Cardiac fibroblast (primary cell): Measurements from ENCODE around the gene PVALEF.

Source experiments
- DNase-seq, 2 donors: peaks; one replicate each; pipeline versions ENCODE4 v3.0.0 to v3.0.0-alpha.2; 2010; ENCODE audit warnings: low read depth in 2 of 2
- H3K4me3 ChIP-seq, 2 donors: replicated peaks in 1 of 2; 1 replicate in 1 of 2; 2 replicates in 1 of 2; pipeline ENCODE4 v1.5.1; 2011; ENCODE audit warnings: low read depth in 2 of 2, low read length in 2 of 2, mild to moderate bottlenecking in 2 of 2, moderate library complexity in 1 of 2
- TF ChIP-seq, protein P1 (sequence below): IDR thresholded peaks from one replicate; pipeline ENCODE4 v1.5.1; 2011; ENCODE audit warnings: low read depth, mild to moderate bottlenecking, low read length, inconsistent platforms

The PVALEF gene

DNA sequence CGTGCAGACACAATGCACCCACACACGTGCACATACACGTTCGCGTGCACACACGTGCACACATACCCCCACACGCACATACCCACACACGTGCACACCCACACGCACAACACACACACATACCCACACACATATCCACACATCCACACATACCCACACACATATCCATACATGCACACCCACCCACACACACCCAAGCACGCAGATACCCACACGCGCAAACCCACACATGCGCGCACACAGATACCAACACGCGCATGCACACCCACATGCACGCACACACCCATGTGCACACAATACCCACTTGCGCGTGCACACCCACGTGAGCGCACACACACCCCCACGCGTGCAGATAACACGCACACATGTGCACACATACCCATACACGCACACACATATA lies 26.8 kb upstream of the PVALEF start:
- no peak overlapping the region for H3K4me3 ChIP-seq
- no peak for DNase-seq
- TF ChIP-seq, protein P1, sequence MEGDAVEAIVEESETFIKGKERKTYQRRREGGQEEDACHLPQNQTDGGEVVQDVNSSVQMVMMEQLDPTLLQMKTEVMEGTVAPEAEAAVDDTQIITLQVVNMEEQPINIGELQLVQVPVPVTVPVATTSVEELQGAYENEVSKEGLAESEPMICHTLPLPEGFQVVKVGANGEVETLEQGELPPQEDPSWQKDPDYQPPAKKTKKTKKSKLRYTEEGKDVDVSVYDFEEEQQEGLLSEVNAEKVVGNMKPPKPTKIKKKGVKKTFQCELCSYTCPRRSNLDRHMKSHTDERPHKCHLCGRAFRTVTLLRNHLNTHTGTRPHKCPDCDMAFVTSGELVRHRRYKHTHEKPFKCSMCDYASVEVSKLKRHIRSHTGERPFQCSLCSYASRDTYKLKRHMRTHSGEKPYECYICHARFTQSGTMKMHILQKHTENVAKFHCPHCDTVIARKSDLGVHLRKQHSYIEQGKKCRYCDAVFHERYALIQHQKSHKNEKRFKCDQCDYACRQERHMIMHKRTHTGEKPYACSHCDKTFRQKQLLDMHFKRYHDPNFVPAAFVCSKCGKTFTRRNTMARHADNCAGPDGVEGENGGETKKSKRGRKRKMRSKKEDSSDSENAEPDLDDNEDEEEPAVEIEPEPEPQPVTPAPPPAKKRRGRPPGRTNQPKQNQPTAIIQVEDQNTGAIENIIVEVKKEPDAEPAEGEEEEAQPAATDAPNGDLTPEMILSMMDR = no peak

DNA sequence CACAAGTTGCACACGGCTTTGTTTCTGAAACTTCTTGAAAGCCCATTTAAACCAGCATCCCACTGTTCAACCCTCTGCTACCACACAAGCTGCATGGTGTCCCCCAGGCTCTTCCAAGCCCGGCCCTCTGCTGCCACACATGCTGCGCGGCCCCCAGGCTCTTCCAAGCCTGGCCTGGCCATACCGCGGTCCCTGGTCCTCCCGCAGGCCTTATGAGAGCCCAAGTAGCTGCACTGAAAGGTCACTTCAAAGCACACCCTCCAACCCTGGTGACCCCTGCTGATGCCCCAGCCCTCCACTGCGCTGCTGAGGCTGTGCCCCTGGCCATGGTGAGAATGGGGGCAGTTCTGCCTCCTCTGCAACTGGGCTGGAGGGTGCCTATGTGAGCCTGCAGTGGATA lies 25.9 kb upstream of the PVALEF start:
- no peak overlapping the region for H3K4me3 ChIP-seq
- TF ChIP-seq, protein P1 = no peak
- DNase-seq = no peak

DNA sequence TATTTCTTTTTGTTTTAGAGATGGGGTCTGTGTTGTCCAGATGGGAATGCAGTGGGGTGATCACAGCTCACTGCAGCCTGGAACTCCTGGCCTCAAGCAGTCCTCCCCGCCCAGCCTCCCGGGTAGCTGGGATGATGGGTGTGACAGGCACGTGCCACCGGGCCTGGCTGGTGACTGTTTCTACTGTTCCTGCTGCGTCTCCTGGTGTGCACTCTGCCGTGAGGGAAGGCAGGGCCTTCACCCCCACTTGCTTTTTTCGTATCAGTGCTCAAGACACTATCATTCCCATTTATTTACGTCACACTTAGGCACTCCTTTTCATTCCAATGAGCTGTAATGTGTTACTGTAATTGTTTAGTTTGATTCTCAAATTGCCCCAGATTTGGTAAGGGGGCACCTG lies 25.3 kb upstream of the PVALEF start:
- TF ChIP-seq, protein P1 = no peak
- no peak overlapping the region for H3K4me3 ChIP-seq

DNA sequence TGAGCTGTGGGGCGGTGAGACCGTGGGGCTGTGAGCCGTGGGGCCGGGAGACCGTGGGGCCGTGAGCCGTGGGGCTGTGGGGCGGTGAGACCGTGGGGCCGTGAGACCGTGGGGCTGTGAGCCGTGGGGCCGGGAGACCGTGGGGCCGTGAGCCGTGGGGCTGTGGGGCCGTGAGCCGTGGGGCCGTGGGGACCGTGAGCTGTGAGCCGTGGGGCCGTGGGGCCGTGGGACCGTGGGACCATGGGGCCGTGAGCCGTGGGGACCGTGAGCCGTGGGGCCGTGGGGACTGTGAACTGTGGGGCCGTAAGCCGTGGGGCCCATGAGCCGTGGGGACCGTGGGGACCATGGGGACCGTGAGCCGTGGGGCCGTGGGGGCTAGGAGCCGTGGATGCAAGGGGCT lies 24.6 kb upstream of the PVALEF start:
- no peak overlapping the region for H3K4me3 ChIP-seq
- DNase-seq = no peak
- TF ChIP-seq, protein P1 = no peak

More for the DNA sequence above, 25.3 kb upstream of the PVALEF start:
- no peak for DNase-seq

DNA sequence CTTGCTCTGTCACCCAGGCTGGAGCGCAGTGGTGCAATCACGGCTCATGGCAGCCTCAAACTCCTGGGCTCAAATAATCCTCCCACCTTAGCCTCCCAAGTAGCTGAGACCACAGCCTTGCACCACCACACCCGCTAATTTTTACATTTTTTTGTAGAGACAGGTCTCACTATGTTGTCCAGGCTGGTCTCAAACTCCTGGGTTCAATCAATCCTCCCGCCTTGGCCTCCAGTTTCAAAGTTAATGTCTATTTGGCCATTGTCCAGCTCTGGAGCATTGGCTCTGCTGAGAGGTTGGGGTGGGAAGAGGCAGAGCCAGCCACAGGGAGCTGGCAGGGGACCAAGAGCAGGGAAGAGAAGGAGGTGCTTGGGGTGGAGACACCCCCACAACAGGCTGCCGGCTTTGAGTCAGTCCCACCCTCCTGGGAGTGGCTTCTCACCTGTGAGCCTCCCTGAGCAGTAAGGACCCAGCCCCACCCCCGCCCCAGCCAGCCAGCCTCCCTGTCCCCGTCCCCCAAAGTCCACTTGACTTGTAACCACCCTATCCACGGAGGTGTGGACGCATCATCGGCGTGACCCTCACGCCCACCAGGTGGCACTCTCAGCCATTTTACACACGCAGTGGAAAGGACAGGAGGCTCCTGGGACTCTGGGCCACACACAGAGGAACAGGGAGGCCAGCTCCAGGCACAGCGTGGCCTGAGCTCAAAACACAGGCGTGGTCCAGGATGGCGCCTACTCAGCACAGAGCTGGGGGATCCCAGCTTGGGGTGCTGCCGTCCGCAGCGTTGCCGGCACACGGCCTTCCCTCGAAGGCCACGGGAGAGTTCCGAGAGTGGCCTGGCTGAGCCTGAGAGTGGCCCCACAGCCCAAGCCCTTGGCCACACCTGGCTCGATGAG lies 22.8 kb upstream of the PVALEF start:
- DNase-seq = peak; percentile 79 to 80
- no peak overlapping the region for H3K4me3 ChIP-seq
- TF ChIP-seq, protein P1 = peak; percentile 70

DNA sequence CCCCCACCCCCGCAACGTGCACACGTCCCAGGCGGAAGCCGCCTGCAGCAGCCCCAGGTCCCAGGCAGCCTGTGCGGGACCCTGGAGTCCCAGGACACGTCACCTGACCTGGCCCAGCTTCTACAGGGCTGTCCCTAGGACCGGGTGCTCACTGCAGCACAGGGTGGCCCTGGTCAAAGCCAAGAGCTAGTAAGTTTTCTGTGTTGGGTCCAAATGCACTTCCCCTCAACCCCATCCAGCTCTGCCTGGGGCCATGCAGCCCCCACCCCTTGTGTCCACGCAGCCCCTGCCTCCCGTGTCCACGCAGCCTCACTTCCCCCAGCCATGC lies 22.1 kb upstream of the PVALEF start:
- H3K4me3 ChIP-seq = no peak overlapping the region
- TF ChIP-seq, protein P1 = no peak
- no peak for DNase-seq
